ENCODE data around the gene HUNK. TPM values are rescaled to one million over a fixed set of nuclear protein-coding genes. Genes with fewer than 3 reads are reported as not detected.

The HUNK gene
- total and polyA plus RNA-seq, 2 donors from 2014 or later: 2.7 to 17.2 TPM

DNA sequence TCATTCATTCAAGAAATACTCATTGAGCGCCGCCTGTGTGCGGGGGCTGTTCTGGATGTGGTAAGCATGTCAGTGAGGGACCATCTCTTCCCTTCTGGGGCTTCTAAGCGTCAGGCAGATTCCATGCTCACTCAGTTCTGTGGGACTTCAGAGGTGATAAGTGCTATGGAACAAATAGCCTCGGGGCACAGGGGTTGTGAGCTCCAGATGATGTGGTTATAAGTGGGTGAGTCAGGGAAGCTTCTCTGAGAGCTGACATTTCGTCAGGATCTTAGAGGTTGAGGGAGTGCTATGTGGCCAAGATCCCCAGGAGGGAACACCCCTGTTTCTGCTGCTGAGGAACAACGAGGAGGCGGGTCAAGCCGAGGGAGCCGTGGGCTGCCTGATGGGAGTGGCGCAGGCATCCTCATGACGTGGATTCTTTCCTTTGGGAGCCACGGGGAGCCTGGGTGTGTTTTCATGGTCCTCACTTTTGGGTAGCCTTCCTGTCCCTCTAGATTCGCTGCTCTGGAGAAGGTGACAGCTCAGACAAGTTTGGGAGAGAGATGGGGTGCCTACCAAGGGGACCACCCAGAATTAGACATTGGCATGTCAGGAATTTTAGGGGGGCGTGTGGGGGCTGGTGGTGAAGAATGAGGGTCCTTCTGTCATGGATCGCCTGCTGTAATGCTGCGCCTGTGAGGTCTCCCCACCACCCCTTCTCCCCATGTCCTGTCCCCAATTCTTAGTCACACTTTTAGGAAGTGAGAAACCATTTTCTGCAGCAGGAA, 38.5 kb downstream of the HUNK start:
- FAIRE-seq (no peak), DNase-seq (peak in 1 of 5 donors; percentile 43)
- no peaks in the 10 kb centered on the region for H3K27me3 ChIP-seq (ENCODE audit: control insufficient read depth, insufficient read depth, low read length)
- no peak overlapping the region for H3K27ac ChIP-seq (ENCODE audit: low read depth in 2 of 2, low read length in 2 of 2)
- H3K9me3 ChIP-seq (ENCODE audit: control insufficient read depth in 2 of 3, insufficient read depth in 1 of 3, low read length in 3 of 3): no peaks in the 10 kb centered on the region
- H3K9ac ChIP-seq (ENCODE audit: low read length in 3 of 3): no peak overlapping the region
- H3K36me3 ChIP-seq (ENCODE audit: control insufficient read depth in 2 of 3, insufficient read depth in 3 of 3, low read length in 3 of 3): no peaks in the 10 kb centered on the region
- H3K4me3 ChIP-seq (ENCODE audit: low read length in 3 of 3): no peak overlapping the region
- peaks cover 5 to 7% (median 7%) of the 10 kb centered on the region in 3 donors for H3K4me1 ChIP-seq (ENCODE audit: control insufficient read depth in 2 of 3, insufficient read depth in 2 of 3, low read depth in 1 of 3, low read length in 3 of 3)
- intact Hi-C loops (cut with DNase I): no loop called here
- TF ChIP-seq, protein P1, sequence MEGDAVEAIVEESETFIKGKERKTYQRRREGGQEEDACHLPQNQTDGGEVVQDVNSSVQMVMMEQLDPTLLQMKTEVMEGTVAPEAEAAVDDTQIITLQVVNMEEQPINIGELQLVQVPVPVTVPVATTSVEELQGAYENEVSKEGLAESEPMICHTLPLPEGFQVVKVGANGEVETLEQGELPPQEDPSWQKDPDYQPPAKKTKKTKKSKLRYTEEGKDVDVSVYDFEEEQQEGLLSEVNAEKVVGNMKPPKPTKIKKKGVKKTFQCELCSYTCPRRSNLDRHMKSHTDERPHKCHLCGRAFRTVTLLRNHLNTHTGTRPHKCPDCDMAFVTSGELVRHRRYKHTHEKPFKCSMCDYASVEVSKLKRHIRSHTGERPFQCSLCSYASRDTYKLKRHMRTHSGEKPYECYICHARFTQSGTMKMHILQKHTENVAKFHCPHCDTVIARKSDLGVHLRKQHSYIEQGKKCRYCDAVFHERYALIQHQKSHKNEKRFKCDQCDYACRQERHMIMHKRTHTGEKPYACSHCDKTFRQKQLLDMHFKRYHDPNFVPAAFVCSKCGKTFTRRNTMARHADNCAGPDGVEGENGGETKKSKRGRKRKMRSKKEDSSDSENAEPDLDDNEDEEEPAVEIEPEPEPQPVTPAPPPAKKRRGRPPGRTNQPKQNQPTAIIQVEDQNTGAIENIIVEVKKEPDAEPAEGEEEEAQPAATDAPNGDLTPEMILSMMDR (IDR thresholded peaks at IDR 0.05; ENCODE audit: borderline replicate concordance, extremely low read depth, insufficient read depth): no peak

DNA sequence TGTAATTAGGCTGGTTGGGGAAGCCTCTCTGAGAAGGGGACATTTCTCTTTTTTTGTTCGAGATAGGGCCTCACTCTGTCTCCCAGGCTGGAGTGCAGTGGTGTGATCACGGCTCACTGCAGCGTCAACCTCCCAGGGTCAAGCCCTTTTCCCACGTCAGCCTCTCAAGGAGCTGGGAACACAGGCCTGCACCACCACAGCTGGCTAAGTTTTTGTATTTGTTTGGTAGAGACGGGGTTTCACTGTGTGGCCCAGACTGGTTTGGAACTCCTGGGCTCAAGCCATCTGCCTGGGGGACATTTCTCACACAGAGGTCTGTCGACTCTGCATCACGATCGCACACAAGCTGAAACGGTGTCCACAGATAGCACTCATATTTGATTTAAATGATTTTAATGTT, 39.7 kb downstream of the HUNK start:
- no peak for FAIRE-seq
- TF ChIP-seq, protein P1 (IDR thresholded peaks at IDR 0.05; ENCODE audit: borderline replicate concordance, extremely low read depth, insufficient read depth): no peak
- no peaks in the 10 kb centered on the region for H3K36me3 ChIP-seq (ENCODE audit: control insufficient read depth in 2 of 3, insufficient read depth in 3 of 3, low read length in 3 of 3)
- DNase-seq: no peak
- no peaks in the 10 kb centered on the region for H3K27me3 ChIP-seq (ENCODE audit: control insufficient read depth, insufficient read depth, low read length)
- peaks cover 4 to 7% (median 5%) of the 10 kb centered on the region in 3 donors for H3K4me1 ChIP-seq (ENCODE audit: control insufficient read depth in 2 of 3, insufficient read depth in 2 of 3, low read depth in 1 of 3, low read length in 3 of 3)
- no peak overlapping the region for H3K9ac ChIP-seq (ENCODE audit: low read length in 3 of 3)
- H3K9me3 ChIP-seq (ENCODE audit: control insufficient read depth in 2 of 3, insufficient read depth in 1 of 3, low read length in 3 of 3): no peaks in the 10 kb centered on the region
- intact Hi-C loops (cut with DNase I): no loop called here
- H3K27ac ChIP-seq (ENCODE audit: low read depth in 2 of 2, low read length in 2 of 2): no peak overlapping the region
- H3K4me3 ChIP-seq (ENCODE audit: low read length in 3 of 3): no peak overlapping the region

DNA sequence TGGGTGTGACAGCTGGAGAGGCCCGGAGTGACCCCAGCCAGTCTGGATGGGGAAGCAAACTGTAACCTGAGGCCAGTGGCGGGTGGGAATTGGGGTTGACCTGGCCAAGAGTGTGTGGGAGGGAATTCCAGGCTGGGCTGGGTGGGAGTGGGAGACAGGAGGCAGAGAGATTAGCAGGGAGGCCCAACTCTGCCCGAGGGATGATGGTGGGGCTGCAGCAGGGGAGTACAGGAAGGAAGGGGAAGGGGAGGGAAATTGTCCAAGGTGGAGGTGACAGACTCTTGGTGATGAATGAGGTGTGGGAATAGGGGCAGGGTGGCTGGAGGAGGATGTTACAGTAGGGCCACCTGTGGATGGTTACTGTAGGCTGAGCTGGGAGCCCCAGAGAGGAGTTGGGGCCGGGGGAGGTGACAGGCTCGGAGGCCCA, 40.4 kb downstream of the HUNK start:
- Histone ChIP-seq H3K36me3 (ENCODE audit: control insufficient read depth in 2 of 3, insufficient read depth in 3 of 3, low read length in 3 of 3) (no peaks in the 10 kb centered on the region), H3K9me3 (ENCODE audit: control insufficient read depth in 2 of 3, insufficient read depth in 1 of 3, low read length in 3 of 3) (no peaks in the 10 kb centered on the region), H3K27ac (ENCODE audit: low read depth in 2 of 2, low read length in 2 of 2) (no peak overlapping the region), H3K27me3 (ENCODE audit: control insufficient read depth, insufficient read depth, low read length) (no peaks in the 10 kb centered on the region), H3K9ac (ENCODE audit: low read length in 3 of 3) (no peak overlapping the region), H3K4me3 (ENCODE audit: low read length in 3 of 3) (no peak overlapping the region), H3K4me1 (ENCODE audit: control insufficient read depth in 2 of 3, insufficient read depth in 2 of 3, low read depth in 1 of 3, low read length in 3 of 3) (peaks cover 4 to 7% (median 5%) of the 10 kb centered on the region in 3 donors)
- no peak for FAIRE-seq
- intact Hi-C loops (cut with DNase I): no loop called here
- TF ChIP-seq, protein P1 (IDR thresholded peaks at IDR 0.05; ENCODE audit: borderline replicate concordance, extremely low read depth, insufficient read depth): no peak
- DNase-seq: peak in 4 of 5 donors; percentile 61 to 83 (median 76)

Measured in kidney (tissue), 14 donors.